T1000 (cell line): ENCODE data around the gene HSPA1A.

ENCODE experiments used
- DNase-seq: peaks from one replicate; lab custom pipeline; 2025; ENCODE audit warnings: mixed read lengths; lab: John Stamatoyannopoulos, UW

Gene HSPA1A

DNA sequence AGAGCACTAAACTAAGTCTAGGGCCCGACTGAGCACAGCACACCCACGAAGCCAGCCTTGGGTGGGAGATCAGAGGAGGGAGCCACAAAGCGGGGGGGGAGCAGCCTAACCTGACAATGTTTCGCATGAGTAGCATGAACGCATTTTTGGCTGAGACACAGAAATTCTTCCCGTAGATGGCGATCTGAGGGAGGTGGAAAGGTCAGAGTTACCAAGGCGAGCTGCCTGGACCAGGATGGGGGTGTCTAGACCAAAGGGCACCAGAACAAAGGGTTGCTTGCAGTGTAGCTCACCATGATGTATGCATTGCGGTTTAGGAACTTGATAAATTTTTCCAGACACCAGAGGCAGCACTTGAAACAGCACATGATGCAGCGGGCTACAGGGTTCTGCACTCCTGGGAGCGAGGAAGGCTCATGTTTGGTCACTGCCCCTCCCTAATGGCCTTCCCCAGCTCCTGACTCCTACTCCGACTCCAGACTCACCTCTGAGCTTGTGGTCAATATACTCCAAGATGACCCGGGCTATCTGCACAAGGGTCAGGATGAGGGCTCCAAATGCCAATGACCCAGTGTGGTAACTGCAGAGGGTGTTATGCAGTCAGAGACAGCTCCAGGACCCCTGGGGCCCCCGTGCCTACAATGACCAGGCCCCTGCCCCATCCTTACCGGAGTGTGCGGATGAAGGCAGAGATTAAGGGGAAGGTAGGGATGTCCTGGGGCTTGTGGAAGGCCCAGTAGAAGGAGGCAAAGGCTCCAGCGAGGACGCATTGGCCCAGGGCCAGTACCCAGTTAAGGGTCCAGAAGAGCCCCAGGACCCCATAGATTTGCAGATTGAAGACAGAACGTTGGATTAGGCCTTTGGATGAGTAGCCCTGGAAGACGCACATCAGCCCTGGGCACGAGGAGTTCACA lies 50.1 kb downstream of the HSPA1A start:
- DNase-seq, result no peak
